HEK293T (cell line): ENCODE results near the gene CAMK1D.
"Not testable (repeated sequence)": the region's sequence is repeated elsewhere in the genome, so short reads cannot be mapped to it uniquely, and the experiment has no call there.

ENCODE experiments used
- CTCF ChIA-PET: fragments of 350-600 bp; formaldehyde crosslinking; extraction: SDS; loops from one replicate; lab custom pipeline; 2021; ENCODE audit warnings: antibody characterized with exemption, inconsistent platforms; lab: Yijun Ruan, JAX
- POLR2A ChIA-PET: fragments of 350-600 bp; formaldehyde crosslinking; extraction: SDS; loops from one replicate; lab custom pipeline; 2020; ENCODE audit warnings: antibody characterized with exemption, inconsistent platforms; lab: Yijun Ruan, JAX
- DNase-seq: peaks from one replicate; pipeline ENCODE4 v3.0.0; 2012; ENCODE audit warnings: mixed read lengths; ENCODE audit errors: extremely low spot score
- ARNT ChIP-seq: fragments of 450-650 bp; IDR thresholded peaks from 2 replicates; pipeline ENCODE4 v1.6.1; 2017; ENCODE audit warnings: mild to moderate bottlenecking
- BHLHE40 ChIP-seq: fragments of 450-650 bp; IDR thresholded peaks from 2 replicates; pipeline ENCODE4 v1.6.1; 2016; ENCODE audit warnings: mild to moderate bottlenecking, moderate library complexity, borderline replicate concordance
- CTBP1 ChIP-seq: fragments of 450-650 bp; IDR thresholded peaks from 2 replicates; pipeline ENCODE4 v1.6.1; 2016; ENCODE audit warnings: borderline replicate concordance
- ELF4 ChIP-seq: fragments of 450-650 bp; IDR thresholded peaks from 2 replicates; pipeline ENCODE4 v1.6.1; 2017; ENCODE audit warnings: antibody characterized with exemption
- FOXA1 ChIP-seq: fragments of 450-650 bp; IDR thresholded peaks from 2 replicates; pipeline ENCODE4 v1.6.1; 2016; ENCODE audit warnings: mild to moderate bottlenecking
- FOXK2 ChIP-seq: fragments of 450-650 bp; IDR thresholded peaks from 2 replicates; pipeline ENCODE4 v1.6.1; 2016; ENCODE audit warnings: mild to moderate bottlenecking
- FOXM1 ChIP-seq: fragments of 450-650 bp; IDR thresholded peaks from 2 replicates; pipeline ENCODE4 v1.6.1; 2017; ENCODE audit warnings: mild to moderate bottlenecking, borderline replicate concordance
- HDGF ChIP-seq: fragments of 450-650 bp; IDR thresholded peaks from 2 replicates; pipeline ENCODE4 v1.6.1; 2017; ENCODE audit warnings: antibody characterized with exemption, borderline replicate concordance
- L3MBTL2 ChIP-seq: fragments of 450-650 bp; conservative IDR thresholded peaks from 2 replicates; pipeline ENCODE4 v1.6.1; 2016; ENCODE audit warnings: mild to moderate bottlenecking
- LEF1 ChIP-seq: fragments of 450-650 bp; IDR thresholded peaks from 2 replicates; pipeline ENCODE4 v1.6.1; 2017; ENCODE audit warnings: mild to moderate bottlenecking, borderline replicate concordance
- NFRKB ChIP-seq: fragments of 450-650 bp; IDR thresholded peaks from 2 replicates; pipeline ENCODE4 v1.6.1; 2016; ENCODE audit warnings: mild to moderate bottlenecking, moderate library complexity
- SP1 ChIP-seq: fragments of 450-650 bp; IDR thresholded peaks from 2 replicates; pipeline ENCODE4 v1.6.1; 2017
- SUZ12 ChIP-seq: fragments of 450-650 bp; IDR thresholded peaks from 2 replicates; pipeline ENCODE4 v1.6.1; 2016; ENCODE audit warnings: mild to moderate bottlenecking
- TARDBP ChIP-seq: fragments of 450-650 bp; IDR thresholded peaks from 2 replicates; pipeline ENCODE4 v1.6.1; 2016
- ZNF384 ChIP-seq: fragments of 450-650 bp; IDR thresholded peaks from 2 replicates; pipeline ENCODE4 v1.6.1; 2016
- TF ChIP-seq, protein P1 (sequence below): fragments of 450-650 bp; IDR thresholded peaks from 2 replicates; pipeline ENCODE4 v1.6.1; 2016

The CAMK1D gene

DNA sequence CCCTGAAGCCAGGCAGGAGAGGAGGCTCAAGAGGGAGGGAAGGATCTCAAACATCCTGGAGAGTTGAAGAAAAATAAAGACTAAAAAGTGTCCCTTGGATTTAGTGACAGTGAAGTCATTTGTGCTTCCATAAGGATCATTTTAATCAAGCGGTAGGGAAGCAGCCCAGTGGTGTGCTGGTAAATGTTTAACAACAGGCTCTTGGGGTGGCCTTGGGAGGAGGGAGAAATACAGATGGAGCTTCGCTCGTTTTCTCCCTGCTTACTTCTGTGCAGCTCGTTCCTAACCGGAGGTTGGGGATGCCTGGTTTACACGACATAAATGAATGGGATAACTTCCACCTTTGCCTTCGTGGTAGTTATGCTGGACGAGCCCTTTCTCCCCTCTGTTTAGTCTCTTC is 140.0 kb downstream of the CAMK1D start:
- CTCF ChIA-PET: no interaction called here
- TF ChIP-seq FOXA1: no peak
- no peak for DNase-seq
- POLR2A ChIA-PET: no interaction called here

DNA sequence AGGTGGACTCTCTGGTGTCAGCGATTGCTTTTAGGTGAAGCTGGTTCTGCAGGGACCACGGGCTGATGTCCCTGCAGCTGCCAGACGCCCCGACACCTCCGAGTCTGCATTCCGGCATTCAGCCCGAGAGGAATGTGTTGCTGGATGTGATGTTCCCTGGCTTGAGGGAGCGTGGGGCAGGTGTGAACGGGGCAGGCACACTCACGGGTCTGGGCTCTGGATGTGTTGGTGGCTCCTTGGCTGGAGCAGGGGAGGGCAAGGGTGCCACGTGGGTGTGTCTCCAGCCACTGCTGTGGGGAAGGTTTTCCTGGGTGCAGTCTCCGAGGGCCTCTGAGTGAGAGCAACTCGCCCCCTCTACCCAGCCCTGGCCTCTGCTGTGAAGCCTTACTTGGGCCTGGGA is 140.5 kb downstream of the CAMK1D start:
- TF ChIP-seq SP1 (no peak), BHLHE40 (no peak), L3MBTL2 (no peak), FOXM1 (no peak), NFRKB (no peak), HDGF (no peak), FOXA1 (no peak), ELF4 (no peak), ZNF384 (no peak), SUZ12 (no peak), CTBP1 (no peak), ARNT (no peak), LEF1 (no peak), TARDBP (no peak), FOXK2 (no peak)
- TF ChIP-seq, protein P1, sequence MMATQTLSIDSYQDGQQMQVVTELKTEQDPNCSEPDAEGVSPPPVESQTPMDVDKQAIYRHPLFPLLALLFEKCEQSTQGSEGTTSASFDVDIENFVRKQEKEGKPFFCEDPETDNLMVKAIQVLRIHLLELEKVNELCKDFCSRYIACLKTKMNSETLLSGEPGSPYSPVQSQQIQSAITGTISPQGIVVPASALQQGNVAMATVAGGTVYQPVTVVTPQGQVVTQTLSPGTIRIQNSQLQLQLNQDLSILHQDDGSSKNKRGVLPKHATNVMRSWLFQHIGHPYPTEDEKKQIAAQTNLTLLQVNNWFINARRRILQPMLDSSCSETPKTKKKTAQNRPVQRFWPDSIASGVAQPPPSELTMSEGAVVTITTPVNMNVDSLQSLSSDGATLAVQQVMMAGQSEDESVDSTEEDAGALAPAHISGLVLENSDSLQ: no peak
- DNase-seq: no peak
- ChIA-PET POLR2A (no interaction called here), CTCF (no interaction called here)

DNA sequence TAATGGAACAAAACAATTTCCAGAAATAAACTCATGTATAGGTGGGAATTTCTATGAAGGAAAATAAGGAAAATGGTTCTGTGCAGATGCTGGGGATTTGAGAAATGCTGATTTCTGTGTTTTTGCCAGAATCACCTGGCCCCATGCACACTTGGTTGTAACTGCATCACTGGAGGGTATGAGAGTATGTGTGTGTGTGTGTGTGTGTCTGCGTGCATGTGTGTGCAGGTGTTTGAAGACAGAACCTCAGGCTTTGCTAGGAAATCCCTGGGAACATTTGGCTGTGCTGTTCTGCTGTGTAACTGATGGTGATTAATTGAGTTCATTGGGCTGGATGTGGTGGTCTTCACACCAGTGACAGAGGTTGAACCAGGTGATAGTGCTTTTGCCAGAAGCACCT is 141.6 kb downstream of the CAMK1D start:
- CTCF ChIA-PET: no interaction called here
- POLR2A ChIA-PET: no interaction called here
- no peak for DNase-seq
- TF ChIP-seq SUZ12: no peak

DNA sequence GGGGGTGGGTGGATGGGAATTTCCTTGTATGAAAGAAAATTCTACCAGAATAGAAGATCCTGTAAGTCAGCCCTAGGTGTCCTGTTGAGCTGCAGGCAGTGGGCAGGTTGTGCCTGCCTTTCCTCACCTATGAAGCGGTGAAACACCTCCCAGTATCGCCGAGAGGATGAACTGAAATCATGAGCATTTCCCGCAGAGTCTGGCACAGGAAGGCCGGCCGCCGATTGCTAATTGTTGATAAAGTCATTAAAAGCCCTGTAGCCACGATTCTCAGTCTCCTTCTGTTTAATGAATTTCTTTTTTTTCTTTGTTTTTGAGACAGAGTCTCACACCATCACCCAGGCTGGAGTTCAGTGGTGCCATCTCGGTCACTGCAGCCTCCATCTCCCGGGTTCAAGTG is 142.1 kb downstream of the CAMK1D start:
- TF ChIP-seq HDGF (no peak), ZNF384 (no peak), FOXM1 (no peak), NFRKB (no peak), LEF1 (no peak), BHLHE40 (no peak), SUZ12 (no peak), TARDBP (no peak), CTBP1 (no peak), ARNT (no peak), L3MBTL2 (no peak), ELF4 (no peak), SP1 (no peak), FOXK2 (no peak), FOXA1 (no peak)
- TF ChIP-seq, protein P1: no peak
- ChIA-PET CTCF (no interaction called here), POLR2A (no interaction called here)
- no peak for DNase-seq

DNA sequence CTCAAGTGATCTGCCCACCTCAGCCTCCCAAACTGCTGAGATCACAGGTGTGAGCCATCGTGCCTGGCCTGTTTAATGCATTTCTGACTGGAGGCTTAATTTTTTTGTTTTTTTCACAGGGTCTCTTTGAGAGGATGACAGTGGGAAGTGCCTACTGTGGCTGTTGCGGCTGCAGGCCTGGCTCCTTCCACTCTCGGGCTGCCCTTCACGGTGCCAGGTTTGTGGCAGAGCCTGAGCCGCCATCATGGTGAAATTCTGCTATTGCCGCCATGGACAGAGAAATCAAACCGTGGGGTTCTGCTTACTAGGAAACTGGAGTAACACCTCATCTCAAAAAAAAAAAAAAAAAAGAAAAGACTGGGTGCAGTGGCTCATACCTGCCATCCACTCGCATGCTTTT is 142.7 kb downstream of the CAMK1D start:
- ChIA-PET POLR2A (no interaction called here), CTCF (interaction anchor here (1.0 kb wide), 1 partner anchor 164 kb away, joined by 3 read pairs; no protein-coding TSS in a partner anchor)
- no peak for DNase-seq
- TF ChIP-seq TARDBP: no peak
- TF ChIP-seq L3MBTL2: no peak
- no peak for TF ChIP-seq ELF4

DNA sequence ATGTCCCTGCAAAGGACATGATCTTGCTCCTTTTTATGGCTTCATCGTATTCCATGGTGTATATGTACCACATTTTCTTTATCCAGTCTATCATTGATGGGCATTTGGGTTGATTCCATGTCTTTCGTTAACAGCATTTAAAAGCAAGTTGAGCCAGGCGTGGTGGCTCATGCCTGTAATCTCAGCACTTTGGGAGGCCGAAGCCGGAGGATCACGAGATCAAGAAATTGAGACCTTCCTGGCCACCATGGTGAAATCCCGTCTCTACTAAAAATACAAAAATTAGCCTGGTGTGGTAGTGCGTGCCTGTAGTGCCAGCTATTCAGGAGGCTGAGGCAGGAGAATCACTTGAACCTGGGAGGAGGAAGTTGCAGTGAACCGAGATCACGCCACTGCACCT is 147.7 kb downstream of the CAMK1D start:
- POLR2A ChIA-PET, DNase-seq, CTCF ChIA-PET: not testable (repeated sequence)

DNA sequence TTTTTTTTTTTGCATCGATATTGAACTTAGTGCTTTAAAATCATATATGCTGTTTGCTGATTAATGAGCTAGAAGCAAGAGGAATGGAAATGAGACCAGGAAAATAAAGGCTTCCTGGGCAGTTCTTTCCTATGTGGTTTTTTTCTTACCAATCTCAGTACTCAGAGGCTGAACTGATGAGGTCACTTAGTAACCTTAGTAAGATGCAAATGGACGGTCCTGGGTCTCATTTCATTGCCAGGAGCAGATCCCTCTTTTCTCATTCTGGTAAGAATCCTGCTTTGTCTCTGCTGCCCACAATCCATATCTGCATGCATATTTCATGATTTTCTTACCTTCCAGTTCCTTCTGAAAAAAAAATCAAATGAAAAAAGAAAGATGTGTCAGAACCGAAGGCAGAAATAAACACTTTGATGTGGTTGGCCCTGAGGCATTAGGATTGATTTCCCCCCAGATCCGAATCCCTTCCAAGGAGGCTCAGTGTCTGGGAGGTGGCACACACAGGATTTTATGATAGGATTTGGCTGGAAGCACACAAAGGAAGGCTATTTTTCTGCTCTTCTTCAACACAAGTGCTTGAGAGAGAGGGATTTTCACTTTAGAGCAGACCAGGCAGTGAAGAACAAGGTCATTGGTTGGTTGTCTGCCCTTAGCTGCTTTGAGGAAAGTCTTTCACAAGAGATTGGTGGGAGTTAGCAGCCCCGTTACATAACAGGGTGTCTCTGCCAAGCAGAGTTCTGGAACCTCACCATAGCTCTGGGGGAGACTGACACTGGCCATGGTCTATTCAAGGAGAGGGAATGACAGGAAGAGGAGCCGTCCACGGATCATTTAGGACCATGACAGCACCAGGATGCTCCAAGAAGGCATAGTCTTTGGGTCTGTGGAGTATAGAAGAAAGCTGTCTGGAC is 150.0 kb downstream of the CAMK1D start:
- ChIA-PET POLR2A (no interaction called here), CTCF (interaction anchor here (0.6 kb wide), 1 partner anchor 27 kb away, joined by 3 read pairs; no protein-coding TSS in a partner anchor)
- TF ChIP-seq FOXM1: no peak
- TF ChIP-seq, protein P1: no peak
- no peak for TF ChIP-seq L3MBTL2
- no peak for TF ChIP-seq ELF4
- no peak for DNase-seq
